C4-2B (cell line): ENCODE measurements around the gene FGF8.

Experiments
- ZFX ChIP-seq: fragments of 450-650 bp; IDR thresholded peaks from 2 replicates; pipeline ENCODE4 v1.6.1; 2017
- TF ChIP-seq, protein P1 (sequence below): fragments of 450-650 bp; conservative IDR thresholded peaks from 2 replicates; pipeline ENCODE4 v1.5.1; 2017; ENCODE audit warnings: mild to moderate bottlenecking

DNA sequence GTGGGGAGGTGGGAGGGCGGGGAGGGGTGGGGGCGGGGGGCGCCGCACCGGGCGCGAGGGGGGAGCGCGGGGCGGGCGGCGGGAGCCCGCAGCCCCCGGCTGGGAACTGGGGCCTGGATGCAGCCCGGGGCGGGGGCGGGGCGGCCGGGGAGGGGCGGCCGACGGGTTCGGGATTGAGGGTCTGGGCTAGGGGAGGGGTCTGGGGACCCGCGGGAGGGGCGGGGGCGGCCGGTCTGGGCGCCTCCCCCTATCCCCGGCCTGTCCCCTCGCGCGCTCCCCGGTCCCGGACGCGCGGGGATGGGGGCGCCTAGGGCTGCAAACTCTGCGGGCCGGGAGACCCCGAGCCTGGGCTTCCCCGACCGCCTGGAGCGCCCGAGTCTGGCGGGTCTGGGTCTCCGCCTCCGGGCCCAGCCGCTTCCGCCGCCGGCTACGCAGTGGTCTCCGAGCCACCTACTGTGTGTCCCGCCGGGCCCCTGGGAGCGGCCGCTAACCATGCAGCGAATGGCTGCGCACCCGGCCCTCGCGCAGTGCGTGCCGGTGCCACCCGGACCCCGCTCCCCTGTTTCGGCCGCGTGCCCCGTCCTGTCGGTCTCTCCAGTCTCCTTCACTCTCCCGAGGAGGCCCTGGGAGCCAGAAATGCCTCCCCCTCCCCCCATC, 375 bp upstream of the FGF8 start:
- TF ChIP-seq, protein P1, sequence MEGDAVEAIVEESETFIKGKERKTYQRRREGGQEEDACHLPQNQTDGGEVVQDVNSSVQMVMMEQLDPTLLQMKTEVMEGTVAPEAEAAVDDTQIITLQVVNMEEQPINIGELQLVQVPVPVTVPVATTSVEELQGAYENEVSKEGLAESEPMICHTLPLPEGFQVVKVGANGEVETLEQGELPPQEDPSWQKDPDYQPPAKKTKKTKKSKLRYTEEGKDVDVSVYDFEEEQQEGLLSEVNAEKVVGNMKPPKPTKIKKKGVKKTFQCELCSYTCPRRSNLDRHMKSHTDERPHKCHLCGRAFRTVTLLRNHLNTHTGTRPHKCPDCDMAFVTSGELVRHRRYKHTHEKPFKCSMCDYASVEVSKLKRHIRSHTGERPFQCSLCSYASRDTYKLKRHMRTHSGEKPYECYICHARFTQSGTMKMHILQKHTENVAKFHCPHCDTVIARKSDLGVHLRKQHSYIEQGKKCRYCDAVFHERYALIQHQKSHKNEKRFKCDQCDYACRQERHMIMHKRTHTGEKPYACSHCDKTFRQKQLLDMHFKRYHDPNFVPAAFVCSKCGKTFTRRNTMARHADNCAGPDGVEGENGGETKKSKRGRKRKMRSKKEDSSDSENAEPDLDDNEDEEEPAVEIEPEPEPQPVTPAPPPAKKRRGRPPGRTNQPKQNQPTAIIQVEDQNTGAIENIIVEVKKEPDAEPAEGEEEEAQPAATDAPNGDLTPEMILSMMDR = no peak
- no peak for TF ChIP-seq ZFX
